Breast epithelium (tissue), 4 donors: ENCODE data around the gene CACNA2D3. TPM values are rescaled to one million over a fixed set of nuclear protein-coding genes. Genes with fewer than 3 reads are reported as not detected.
"Not testable (repeated sequence)": the region's sequence is repeated elsewhere in the genome, so short reads cannot be mapped to it uniquely, and the experiment has no call there.

Experiments
- DNase-seq, 2 donors: peaks; one replicate each; pipeline ENCODE4 v3.0.0-alpha.2; 2019; ENCODE audit warnings: low spot score in 2 of 2
- H3K27ac ChIP-seq, 2 donors: fragments of 200-600 bp; sonication (generic) in 1 of 2; one replicate each; pipeline ENCODE4 v1.5.1; 2016 to 2019; ENCODE audit warnings: mild to moderate bottlenecking in 1 of 2
- H3K27me3 ChIP-seq, 2 donors: fragments of 200-600 bp; sonication (generic) in 1 of 2; one replicate each; pipeline versions ENCODE4 v1.5.1 to v1.6.0; 2017 to 2019; ENCODE audit warnings: control low read depth in 1 of 2, mild to moderate bottlenecking in 1 of 2
- H3K36me3 ChIP-seq: fragments of 200-600 bp; one replicate; pipeline ENCODE4 v1.5.1; 2019
- H3K4me1 ChIP-seq, 2 donors: fragments of 200-600 bp; sonication (generic); one replicate each; pipeline ENCODE4 v1.5.1; 2016 to 2019; ENCODE audit warnings: control low read depth in 1 of 2
- H3K4me3 ChIP-seq, 3 donors: fragments of 200-600 bp; sonication (generic); 1 replicate in 2 of 3; 2 replicates in 1 of 3; pipeline ENCODE4 v1.5.1; 2016 to 2019; ENCODE audit warnings: mild to moderate bottlenecking in 3 of 3, moderate library complexity in 2 of 3
- H3K9me3 ChIP-seq, 2 donors: fragments of 200-600 bp; sonication (generic) in 1 of 2; one replicate each; pipeline ENCODE4 v1.5.1; 2016 to 2019; ENCODE audit warnings: control low read depth in 1 of 2
- CTCF ChIP-seq, 3 donors: fragments of 450-650 bp; IDR thresholded peaks; one replicate each; pipeline ENCODE4 v1.5.1; 2016 to 2017; ENCODE audit warnings: antibody characterized with exemption in 3 of 3, mild to moderate bottlenecking in 3 of 3, moderate library complexity in 3 of 3
- POLR2A ChIP-seq: fragments of 450-650 bp; IDR thresholded peaks from one replicate; pipeline ENCODE4 v1.6.1; 2016; ENCODE audit warnings: antibody characterized with exemption, mild to moderate bottlenecking, moderate library complexity
- POLR2AphosphoS5 ChIP-seq, 3 donors: sonication (generic); formaldehyde crosslinking; IDR thresholded peaks; one replicate each; pipeline ENCODE4 v1.6.1; 2017; ENCODE audit warnings: antibody characterized with exemption in 3 of 3
- intact Hi-C: fragments of 100-400 bp; cut with DNase I; formaldehyde crosslinking; loops from one replicate; pipeline ENCODE4 v1.15.1; 2023; ENCODE audit warnings: low total_unique reads
- total RNA-seq, 3 donors: library from RNA; depleted of rRNA; stranded (reverse); fragments of >200 nt; gene quantifications; one replicate each; pipeline ENCODE4 v1.1.0, GENCODE V29; 2016

Gene CACNA2D3
- total RNA-seq, 3 donors from 2014 or later, result 0.59 to 3.4 (median 2.3) TPM

GRCh38 chr3:55094676-55095075 is 972.3 kb downstream of the CACNA2D3 start:
- H3K4me1 ChIP-seq, result no peaks in the 10 kb centered on the region
- H3K4me3 ChIP-seq, result no peak overlapping the region
- intact Hi-C loops, result no loop called here
- TF ChIP-seq CTCF (IDR thresholded peaks at IDR 0.05) (no peak), POLR2AphosphoS5 (IDR thresholded peaks at IDR 0.05) (no peak), POLR2A (no peak)
- H3K36me3 ChIP-seq, result no peaks in the 10 kb centered on the region
- H3K27ac ChIP-seq, result no peak overlapping the region
- no peak for DNase-seq
- no peaks in the 10 kb centered on the region for H3K27me3 ChIP-seq
- H3K9me3 ChIP-seq, result no peaks in the 10 kb centered on the region

- Histone ChIP-seq H3K9me3 (no peaks in the 10 kb centered on the region), H3K27me3 (no peaks in the 10 kb centered on the region), H3K27ac (no peak overlapping the region), H3K4me1 (no peaks in the 10 kb centered on the region), H3K4me3 (no peak overlapping the region), H3K36me3 (no peaks in the 10 kb centered on the region)
- no peak for DNase-seq
- intact Hi-C loops, result no loop called here
- TF ChIP-seq CTCF (IDR thresholded peaks at IDR 0.05) (no peak), POLR2AphosphoS5 (IDR thresholded peaks at IDR 0.05) (no peak), POLR2A (no peak)
These were observed 975.1 kb downstream of the CACNA2D3 start for GRCh38 chr3:55097441-55097840.

GRCh38 chr3:55105647-55106046 is 983.3 kb downstream of the CACNA2D3 start:
- Histone ChIP-seq H3K9me3 (no peaks in the 10 kb centered on the region), H3K4me3 (no peak overlapping the region), H3K4me1 (no peaks in the 10 kb centered on the region), H3K27me3 (no peaks in the 10 kb centered on the region), H3K36me3 (no peaks in the 10 kb centered on the region), H3K27ac (no peak overlapping the region)
- intact Hi-C loops, result no loop called here
- DNase-seq, result no peak
- TF ChIP-seq CTCF (IDR thresholded peaks at IDR 0.05) (no peak), POLR2AphosphoS5 (IDR thresholded peaks at IDR 0.05) (no peak), POLR2A (no peak)

- no peak overlapping the region for H3K4me3 ChIP-seq
- H3K36me3 ChIP-seq, result no peaks in the 10 kb centered on the region
- intact Hi-C loops, result no loop called here
- no peak overlapping the region for H3K27ac ChIP-seq
- TF ChIP-seq CTCF (IDR thresholded peaks at IDR 0.05), result no peak
- no peak for TF ChIP-seq POLR2A
- H3K9me3 ChIP-seq, result no peaks in the 10 kb centered on the region
- no peak for DNase-seq
- no peaks in the 10 kb centered on the region for H3K4me1 ChIP-seq
- H3K27me3 ChIP-seq, result no peaks in the 10 kb centered on the region
These were observed 984.8 kb downstream of the CACNA2D3 start for GRCh38 chr3:55107187-55107586.

- H3K4me1 ChIP-seq, H3K27ac ChIP-seq, H3K4me3 ChIP-seq, DNase-seq, intact Hi-C loops, H3K27me3 ChIP-seq, H3K9me3 ChIP-seq, H3K36me3 ChIP-seq: not testable (repeated sequence)
These were observed 989.6 kb downstream of the CACNA2D3 start for GRCh38 chr3:55111906-55112305.

GRCh38 chr3:55118451-55118850 is 996.1 kb downstream of the CACNA2D3 start:
- Histone ChIP-seq H3K36me3 (no peaks in the 10 kb centered on the region), H3K27me3 (peaks cover 0 to 5% of the 10 kb centered on the region in 2 donors), H3K4me3 (no peak overlapping the region), H3K4me1 (no peaks in the 10 kb centered on the region), H3K9me3 (no peaks in the 10 kb centered on the region), H3K27ac (no peak overlapping the region)
- intact Hi-C loops, result no loop called here
- DNase-seq, result no peak
- TF ChIP-seq POLR2A (no peak), POLR2AphosphoS5 (IDR thresholded peaks at IDR 0.05) (no peak), CTCF (IDR thresholded peaks at IDR 0.05) (no peak)
